ENCODE data around the gene SUGP1. TPM values are rescaled to one million over a fixed set of nuclear protein-coding genes. Genes with fewer than 3 reads are reported as not detected.

The SUGP1 gene
- total and polyA plus RNA-seq, 4 donors = 11.2 to 18.9 (median 14.8) TPM

DNA sequence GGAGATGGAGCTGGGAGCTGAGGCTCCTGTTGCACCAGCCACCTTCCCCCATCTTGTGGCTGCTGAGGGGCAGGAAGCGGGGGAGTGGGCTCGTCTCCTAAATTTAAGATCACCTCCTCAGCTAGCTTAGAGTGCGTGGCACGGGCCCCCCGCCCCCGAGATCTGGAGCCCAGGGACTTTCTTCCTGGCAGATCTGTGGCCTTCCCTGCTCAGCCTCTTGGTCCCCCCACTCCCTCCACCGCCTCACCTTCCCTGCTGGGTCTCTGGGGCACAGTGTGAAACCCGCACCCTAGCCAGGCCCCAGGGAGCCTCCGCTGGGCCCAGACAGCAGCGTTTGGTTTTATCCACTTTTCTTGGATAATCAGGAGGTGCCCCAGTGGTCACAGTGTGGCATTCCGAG, 36.2 kb upstream of the SUGP1 start:
- 97% methylated on average over 11 of the region's 11 CpGs for WGBS
- Histone ChIP-seq H3K9me3 (ENCODE audit: control insufficient read depth in 4 of 4, low read length in 3 of 4) (no peaks in the 10 kb centered on the region), H3K9ac (ENCODE audit: low read depth in 1 of 2, low read length in 2 of 2) (no peak overlapping the region), H3K36me3 (ENCODE audit: control insufficient read depth in 4 of 4, insufficient read depth in 3 of 4, low read depth in 1 of 4, low read length in 3 of 4) (peaks cover 34 to 63% (median 38%) of the 10 kb centered on the region in 4 donors), H3K4me1 (ENCODE audit: control insufficient read depth in 4 of 4, insufficient read depth in 4 of 4, low read length in 3 of 4) (peaks cover 0 to 3% (median 0%) of the 10 kb centered on the region in 4 donors), H3K4me3 (ENCODE audit: low read depth in 1 of 3, low read length in 3 of 3) (no peak overlapping the region), H3K27me3 (ENCODE audit: control insufficient read depth in 4 of 4, insufficient read depth in 4 of 4, low read length in 3 of 4) (no peaks in the 10 kb centered on the region), H3K27ac (ENCODE audit: low read depth in 1 of 2, low read length in 2 of 2) (no peak overlapping the region)
- no peak for DNase-seq (ENCODE audit: low spot score)
- no peak for TF ChIP-seq YY1 (IDR thresholded peaks at IDR 0.05)
- TF ChIP-seq EGR1 (IDR thresholded peaks at IDR 0.05; ENCODE audit: low read depth in 2 of 2) = no peak
- TF ChIP-seq HNF4G (IDR thresholded peaks at IDR 0.05) = no peak
- no peak for TF ChIP-seq GABPA (IDR thresholded peaks at IDR 0.05 in 1 of 2, conservative IDR thresholded peaks at IDR 0.05 in 1 of 2)
- TF ChIP-seq HNF4A (conservative IDR thresholded peaks at IDR 0.05) = no peak
- TF ChIP-seq, protein P1, sequence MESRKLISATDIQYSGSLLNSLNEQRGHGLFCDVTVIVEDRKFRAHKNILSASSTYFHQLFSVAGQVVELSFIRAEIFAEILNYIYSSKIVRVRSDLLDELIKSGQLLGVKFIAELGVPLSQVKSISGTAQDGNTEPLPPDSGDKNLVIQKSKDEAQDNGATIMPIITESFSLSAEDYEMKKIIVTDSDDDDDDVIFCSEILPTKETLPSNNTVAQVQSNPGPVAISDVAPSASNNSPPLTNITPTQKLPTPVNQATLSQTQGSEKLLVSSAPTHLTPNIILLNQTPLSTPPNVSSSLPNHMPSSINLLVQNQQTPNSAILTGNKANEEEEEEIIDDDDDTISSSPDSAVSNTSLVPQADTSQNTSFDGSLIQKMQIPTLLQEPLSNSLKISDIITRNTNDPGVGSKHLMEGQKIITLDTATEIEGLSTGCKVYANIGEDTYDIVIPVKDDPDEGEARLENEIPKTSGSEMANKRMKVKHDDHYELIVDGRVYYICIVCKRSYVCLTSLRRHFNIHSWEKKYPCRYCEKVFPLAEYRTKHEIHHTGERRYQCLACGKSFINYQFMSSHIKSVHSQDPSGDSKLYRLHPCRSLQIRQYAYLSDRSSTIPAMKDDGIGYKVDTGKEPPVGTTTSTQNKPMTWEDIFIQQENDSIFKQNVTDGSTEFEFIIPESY (IDR thresholded peaks at IDR 0.05) = no peak
- TF ChIP-seq RAD21 (IDR thresholded peaks at IDR 0.05) = no peak
- no peak for TF ChIP-seq TAF1 (conservative IDR thresholded peaks at IDR 0.05)
- TF ChIP-seq, protein P2, sequence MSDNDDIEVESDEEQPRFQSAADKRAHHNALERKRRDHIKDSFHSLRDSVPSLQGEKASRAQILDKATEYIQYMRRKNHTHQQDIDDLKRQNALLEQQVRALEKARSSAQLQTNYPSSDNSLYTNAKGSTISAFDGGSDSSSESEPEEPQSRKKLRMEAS (IDR thresholded peaks at IDR 0.05) = no peak
- no peak for TF ChIP-seq JUND (IDR thresholded peaks at IDR 0.05)
- TF ChIP-seq RXRA (IDR thresholded peaks at IDR 0.05) = no peak
- TF ChIP-seq NR2F2 (IDR thresholded peaks at IDR 0.05) = no peak
- no peak for TF ChIP-seq FOXA2 (IDR thresholded peaks at IDR 0.05)
- TF ChIP-seq, protein P3, sequence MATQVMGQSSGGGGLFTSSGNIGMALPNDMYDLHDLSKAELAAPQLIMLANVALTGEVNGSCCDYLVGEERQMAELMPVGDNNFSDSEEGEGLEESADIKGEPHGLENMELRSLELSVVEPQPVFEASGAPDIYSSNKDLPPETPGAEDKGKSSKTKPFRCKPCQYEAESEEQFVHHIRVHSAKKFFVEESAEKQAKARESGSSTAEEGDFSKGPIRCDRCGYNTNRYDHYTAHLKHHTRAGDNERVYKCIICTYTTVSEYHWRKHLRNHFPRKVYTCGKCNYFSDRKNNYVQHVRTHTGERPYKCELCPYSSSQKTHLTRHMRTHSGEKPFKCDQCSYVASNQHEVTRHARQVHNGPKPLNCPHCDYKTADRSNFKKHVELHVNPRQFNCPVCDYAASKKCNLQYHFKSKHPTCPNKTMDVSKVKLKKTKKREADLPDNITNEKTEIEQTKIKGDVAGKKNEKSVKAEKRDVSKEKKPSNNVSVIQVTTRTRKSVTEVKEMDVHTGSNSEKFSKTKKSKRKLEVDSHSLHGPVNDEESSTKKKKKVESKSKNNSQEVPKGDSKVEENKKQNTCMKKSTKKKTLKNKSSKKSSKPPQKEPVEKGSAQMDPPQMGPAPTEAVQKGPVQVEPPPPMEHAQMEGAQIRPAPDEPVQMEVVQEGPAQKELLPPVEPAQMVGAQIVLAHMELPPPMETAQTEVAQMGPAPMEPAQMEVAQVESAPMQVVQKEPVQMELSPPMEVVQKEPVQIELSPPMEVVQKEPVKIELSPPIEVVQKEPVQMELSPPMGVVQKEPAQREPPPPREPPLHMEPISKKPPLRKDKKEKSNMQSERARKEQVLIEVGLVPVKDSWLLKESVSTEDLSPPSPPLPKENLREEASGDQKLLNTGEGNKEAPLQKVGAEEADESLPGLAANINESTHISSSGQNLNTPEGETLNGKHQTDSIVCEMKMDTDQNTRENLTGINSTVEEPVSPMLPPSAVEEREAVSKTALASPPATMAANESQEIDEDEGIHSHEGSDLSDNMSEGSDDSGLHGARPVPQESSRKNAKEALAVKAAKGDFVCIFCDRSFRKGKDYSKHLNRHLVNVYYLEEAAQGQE (IDR thresholded peaks at IDR 0.05) = no peak
- TF ChIP-seq SP1 (IDR thresholded peaks at IDR 0.05) = no peak
- TF ChIP-seq, protein P4, sequence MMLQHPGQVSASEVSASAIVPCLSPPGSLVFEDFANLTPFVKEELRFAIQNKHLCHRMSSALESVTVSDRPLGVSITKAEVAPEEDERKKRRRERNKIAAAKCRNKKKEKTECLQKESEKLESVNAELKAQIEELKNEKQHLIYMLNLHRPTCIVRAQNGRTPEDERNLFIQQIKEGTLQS (IDR thresholded peaks at IDR 0.05) = no peak
- no peak for TF ChIP-seq FOXA1 (IDR thresholded peaks at IDR 0.05)
- TF ChIP-seq, protein P5, sequence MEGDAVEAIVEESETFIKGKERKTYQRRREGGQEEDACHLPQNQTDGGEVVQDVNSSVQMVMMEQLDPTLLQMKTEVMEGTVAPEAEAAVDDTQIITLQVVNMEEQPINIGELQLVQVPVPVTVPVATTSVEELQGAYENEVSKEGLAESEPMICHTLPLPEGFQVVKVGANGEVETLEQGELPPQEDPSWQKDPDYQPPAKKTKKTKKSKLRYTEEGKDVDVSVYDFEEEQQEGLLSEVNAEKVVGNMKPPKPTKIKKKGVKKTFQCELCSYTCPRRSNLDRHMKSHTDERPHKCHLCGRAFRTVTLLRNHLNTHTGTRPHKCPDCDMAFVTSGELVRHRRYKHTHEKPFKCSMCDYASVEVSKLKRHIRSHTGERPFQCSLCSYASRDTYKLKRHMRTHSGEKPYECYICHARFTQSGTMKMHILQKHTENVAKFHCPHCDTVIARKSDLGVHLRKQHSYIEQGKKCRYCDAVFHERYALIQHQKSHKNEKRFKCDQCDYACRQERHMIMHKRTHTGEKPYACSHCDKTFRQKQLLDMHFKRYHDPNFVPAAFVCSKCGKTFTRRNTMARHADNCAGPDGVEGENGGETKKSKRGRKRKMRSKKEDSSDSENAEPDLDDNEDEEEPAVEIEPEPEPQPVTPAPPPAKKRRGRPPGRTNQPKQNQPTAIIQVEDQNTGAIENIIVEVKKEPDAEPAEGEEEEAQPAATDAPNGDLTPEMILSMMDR (IDR thresholded peaks at IDR 0.05; ENCODE audit: low read depth, low read length, missing input control) = no peak
